ENCODE results near the gene KAT2B. TPM values are rescaled to one million over a fixed set of nuclear protein-coding genes. Genes with fewer than 3 reads are reported as not detected.
"Not testable (repeated sequence)": the region's sequence is repeated elsewhere in the genome, so short reads cannot be mapped to it uniquely, and the experiment has no call there.

KAT2B gene
- total RNA-seq, result 10 to 100 TPM; 36.1 to 39.6 TPM

DNA sequence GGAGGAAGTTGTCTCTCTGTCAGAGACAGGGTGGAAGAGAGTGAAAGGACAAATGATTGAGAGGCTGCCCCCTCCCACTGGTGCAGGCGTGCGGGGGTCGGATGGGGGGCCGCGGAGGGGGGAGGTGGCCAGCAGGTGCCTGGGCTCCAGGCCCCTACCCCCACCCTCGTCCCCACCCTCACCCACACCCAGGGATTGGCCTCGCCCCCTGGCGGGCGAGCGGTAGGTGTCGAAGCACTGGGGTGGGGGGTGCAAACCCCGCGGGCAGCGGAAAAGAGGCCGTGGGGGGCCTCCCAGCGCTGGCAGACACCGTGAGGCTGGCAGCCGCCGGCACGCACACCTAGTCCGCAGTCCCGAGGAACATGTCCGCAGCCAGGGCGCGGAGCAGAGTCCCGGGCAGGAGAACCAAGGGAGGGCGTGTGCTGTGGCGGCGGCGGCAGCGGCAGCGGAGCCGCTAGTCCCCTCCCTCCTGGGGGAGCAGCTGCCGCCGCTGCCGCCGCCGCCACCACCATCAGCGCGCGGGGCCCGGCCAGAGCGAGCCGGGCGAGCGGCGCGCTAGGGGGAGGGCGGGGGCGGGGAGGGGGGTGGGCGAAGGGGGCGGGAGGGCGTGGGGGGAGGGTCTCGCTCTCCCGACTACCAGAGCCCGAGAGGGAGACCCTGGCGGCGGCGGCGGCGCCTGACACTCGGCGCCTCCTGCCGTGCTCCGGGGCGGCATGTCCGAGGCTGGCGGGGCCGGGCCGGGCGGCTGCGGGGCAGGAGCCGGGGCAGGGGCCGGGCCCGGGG, at the start of gene KAT2B:
KAT2B (plus strand) TSS at position 682 of the 783 bp plus-strand sequence; CDS start at position 714, 32 bp downstream.
- CTCF ChIA-PET, result interaction anchor here (1.0 to 1.9 kb wide), 2 partner anchors 146 to 1370 kb away, joined by 3 to 6 read pairs; partner anchors contain the start of gene SGO1
- POLR2A ChIA-PET, result interaction anchor here (1.9 to 2.7 kb wide), 3 partner anchors 18 to 92 kb away, joined by 8 to 16 read pairs (median 13); no protein-coding TSS in a partner anchor

- CTCF ChIA-PET, result no interaction called here
Observed at GRCh38 chr3:19994796-19995195, 45.5 kb upstream of the KAT2B start.

DNA sequence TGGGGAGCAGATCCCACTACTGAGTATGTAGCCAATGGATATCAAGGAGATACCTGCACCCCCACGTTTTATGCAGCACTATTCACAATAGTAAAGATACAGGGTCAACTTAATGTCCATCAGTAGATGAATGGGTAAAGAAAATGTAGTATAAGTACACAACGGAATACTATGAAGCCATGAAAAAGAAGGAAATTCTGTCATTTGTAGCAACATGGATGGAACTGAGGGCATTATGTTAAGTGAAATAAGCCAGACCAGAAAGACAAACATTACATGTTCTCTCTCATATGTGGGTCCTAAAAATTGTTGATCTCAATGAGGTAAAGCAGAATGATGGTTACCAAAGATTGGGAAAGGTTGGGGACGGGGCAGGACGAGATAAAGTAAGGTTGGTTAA, 42.7 kb upstream of the KAT2B start:
- ChIA-PET CTCF (no interaction called here), POLR2A (no interaction called here)

More at GRCh38 chr3:19994796-19995195, 45.5 kb upstream of the KAT2B start:
- POLR2A ChIA-PET, result no interaction called here

GRCh38 chr3:20001932-20002331, 38.3 kb upstream of the KAT2B start:
- POLR2A ChIA-PET, result no interaction called here
- CTCF ChIA-PET, result no interaction called here

DNA sequence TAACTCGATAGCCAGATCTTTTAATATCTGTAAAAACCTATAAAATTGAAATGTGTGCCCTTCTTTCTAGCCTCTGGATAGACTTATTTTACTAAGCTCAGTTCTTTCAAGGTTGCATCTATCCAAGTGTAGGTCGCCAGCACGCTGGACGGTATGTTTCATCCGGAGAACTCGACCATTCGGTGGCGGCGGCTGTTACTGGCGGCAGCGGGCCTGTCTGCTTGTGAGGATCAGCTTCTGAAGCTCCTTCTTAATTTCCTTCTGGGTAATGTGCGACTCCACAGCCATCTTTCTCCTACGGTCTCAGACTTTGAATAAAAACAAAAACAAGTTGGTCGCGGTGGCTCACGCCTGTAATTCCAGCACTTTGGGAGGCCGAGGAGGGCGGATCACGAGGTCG, 32.3 kb upstream of the KAT2B start:
- ChIA-PET CTCF (no interaction called here), POLR2A (no interaction called here)

- ChIA-PET CTCF (no interaction called here), POLR2A (no interaction called here)
Observed at GRCh38 chr3:20008646-20009045, 31.6 kb upstream of the KAT2B start.

DNA sequence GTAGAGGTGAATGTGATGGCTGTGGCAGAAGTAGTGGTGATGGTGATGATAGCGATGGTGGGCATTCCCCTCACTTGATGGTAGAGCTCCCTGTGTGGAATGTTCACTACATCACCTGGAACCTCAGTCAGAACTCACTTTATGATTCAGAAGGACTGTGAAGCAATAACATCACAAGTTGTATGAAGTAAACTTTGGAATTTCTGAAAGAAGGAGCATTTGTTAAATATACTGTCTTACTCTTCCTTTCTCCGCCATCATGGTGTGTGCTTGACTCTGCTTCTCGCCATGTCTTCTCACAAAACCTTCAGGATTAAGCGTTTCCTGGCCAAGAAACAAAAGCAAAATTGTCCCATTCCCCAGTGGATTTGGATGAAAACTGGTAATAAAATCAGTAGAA, 28.1 kb upstream of the KAT2B start, which contains the start of gene PP2D1:
PP2D1 (minus strand) TSS at position 101 of the 400 bp plus-strand sequence. CDS start 192 bp downstream, outside the sequence.
- POLR2A ChIA-PET, result no interaction called here
- CTCF ChIA-PET, result interaction anchor here (0.7 kb wide), 1 partner anchor 11 kb away, joined by 3 read pairs; no protein-coding TSS in a partner anchor

DNA sequence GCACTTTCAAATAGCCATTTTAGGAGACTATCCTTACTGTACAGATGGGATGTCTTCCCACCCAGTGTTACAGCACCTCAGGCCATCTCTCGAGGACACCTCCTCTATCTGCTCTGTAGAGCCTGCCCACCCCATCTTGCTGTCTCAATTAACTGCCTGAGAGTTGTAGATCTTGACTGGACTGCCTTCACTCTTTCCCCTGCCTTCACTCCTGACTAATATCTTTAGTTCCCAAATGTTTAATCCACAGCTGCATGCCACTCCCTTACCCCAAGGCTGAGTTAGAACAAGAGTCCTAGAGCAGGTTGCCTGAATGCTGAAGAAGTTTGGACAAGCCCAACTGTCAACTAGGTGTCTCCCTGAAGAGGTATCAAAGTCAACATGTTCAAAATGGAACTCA, 26.9 kb upstream of the KAT2B start:
- ChIA-PET CTCF (no interaction called here), POLR2A (no interaction called here)

- ChIA-PET POLR2A (no interaction called here), CTCF (no interaction called here)
Observed at GRCh38 chr3:20015525-20015924, 24.7 kb upstream of the KAT2B start.

- POLR2A ChIA-PET, CTCF ChIA-PET: not testable (repeated sequence)
Observed at GRCh38 chr3:20016076-20016475, 24.2 kb upstream of the KAT2B start.

- ChIA-PET POLR2A (no interaction called here), CTCF (no interaction called here)
Observed at GRCh38 chr3:20022954-20023622, 17.2 kb upstream of the KAT2B start.

DNA sequence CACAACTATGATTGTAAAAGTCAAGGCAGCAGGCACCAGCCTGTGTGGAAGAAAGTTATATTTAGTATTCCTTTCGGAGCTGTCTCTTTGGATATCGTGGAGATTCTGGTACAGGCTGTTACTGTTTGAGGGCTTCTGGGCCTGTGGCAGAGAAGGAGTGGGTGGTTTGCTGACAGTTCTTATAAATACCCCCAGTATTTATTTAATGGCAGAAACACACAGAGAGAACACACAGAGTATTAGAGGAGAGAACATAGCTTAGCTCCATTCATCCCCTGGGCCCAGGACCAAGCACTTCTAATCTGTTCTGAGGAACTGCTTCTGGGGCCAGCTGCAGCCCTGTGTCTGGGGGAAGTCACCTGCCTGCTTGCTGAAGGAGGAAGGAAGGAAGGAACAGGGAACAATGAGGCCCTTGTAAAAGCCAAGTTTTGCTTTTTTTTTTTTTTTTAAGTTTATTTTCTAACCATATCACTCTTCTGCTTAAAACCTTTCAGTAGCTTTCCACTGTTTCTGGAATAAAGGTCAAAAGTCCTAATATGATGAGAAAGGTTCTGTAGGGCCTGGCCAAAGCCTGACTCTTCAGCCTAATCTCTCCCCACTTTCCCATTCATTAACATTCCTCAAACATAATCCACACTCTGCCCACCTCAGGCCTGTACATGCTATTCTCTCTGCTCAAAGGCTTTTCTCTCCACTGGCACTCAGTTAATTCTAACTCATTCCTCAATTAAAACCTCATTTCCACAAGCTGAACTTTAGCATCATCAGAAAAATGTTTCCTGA, 16.4 kb upstream of the KAT2B start:
- CTCF ChIA-PET, result no interaction called here
- POLR2A ChIA-PET, result no interaction called here

- ChIA-PET POLR2A (no interaction called here), CTCF (no interaction called here)
Observed at GRCh38 chr3:20027136-20027535, 13.1 kb upstream of the KAT2B start.

DNA sequence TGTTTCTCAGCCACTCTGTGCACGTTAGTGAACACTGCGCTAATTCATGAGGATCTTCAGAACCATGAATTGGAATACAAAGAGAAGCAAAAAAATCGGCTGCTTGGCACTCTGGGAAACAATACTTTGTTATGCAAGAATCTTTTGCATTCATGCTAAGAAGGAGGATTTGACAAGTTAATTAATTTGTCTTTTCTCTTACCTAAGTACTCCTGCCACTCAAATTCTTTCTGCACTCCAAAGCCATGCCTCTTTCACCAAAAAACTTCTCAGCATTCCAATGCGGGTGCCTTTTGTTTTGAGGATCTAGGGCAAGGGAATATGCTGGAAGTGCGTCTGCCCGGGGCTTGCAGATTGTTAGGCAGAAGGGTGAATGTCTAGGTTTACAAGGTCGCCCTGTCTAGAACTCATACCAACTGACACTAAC, 11.3 kb upstream of the KAT2B start:
- POLR2A ChIA-PET, result no interaction called here
- CTCF ChIA-PET, result no interaction called here

DNA sequence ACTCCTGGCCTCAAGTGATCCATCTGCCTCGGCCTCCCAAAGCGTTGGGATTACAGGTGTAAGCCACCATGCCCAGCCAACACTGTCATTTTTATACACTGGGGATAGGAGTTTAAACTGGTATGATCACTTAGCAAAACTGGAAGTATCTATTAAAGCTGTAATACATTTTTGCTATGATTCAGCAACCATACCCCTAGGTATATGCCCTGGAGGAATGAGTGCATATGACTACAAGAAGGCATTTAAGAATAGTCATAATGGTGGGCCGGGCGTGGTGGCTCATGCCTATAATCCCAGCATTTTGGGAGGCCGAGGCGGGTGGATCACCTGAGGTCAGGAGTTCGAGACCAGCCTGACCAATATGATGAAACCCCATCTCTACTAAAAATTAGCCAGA, 8.3 kb upstream of the KAT2B start:
- POLR2A ChIA-PET, CTCF ChIA-PET: not testable (repeated sequence)

GRCh38 chr3:20035019-20035418, 5.2 kb upstream of the KAT2B start:
- CTCF ChIA-PET, result no interaction called here
- POLR2A ChIA-PET, result no interaction called here

GRCh38 chr3:20037255-20037996, 2.8 kb upstream of the KAT2B start:
- ChIA-PET CTCF (no interaction called here), POLR2A (interaction anchor here (0.6 kb wide), 1 partner anchor 70 kb away, joined by 5 read pairs; no protein-coding TSS in a partner anchor)

GRCh38 chr3:20038699-20039465, 1.4 kb upstream of the KAT2B start:
- ChIA-PET CTCF (no interaction called here), POLR2A (interaction anchor here (1.0 kb wide), 1 partner anchor 147 kb away, joined by 3 read pairs; the partner anchor contains the start of gene SGO1)

- ChIA-PET POLR2A (interaction anchor here (1.0 to 1.9 kb wide), 2 partner anchors 65 to 147 kb away, joined by 3 to 8 read pairs; partner anchors contain the start of gene SGO1), CTCF (interaction anchor here (1.9 kb wide), 1 partner anchor 146 kb away, joined by 6 read pairs; the partner anchor contains the start of gene SGO1)
Observed at GRCh38 chr3:20039466-20039764, 831 bp upstream of the KAT2B start.
